Left cardiac atrium (tissue), 4 donors: Measurements from ENCODE around the gene AKAP13. TPM values are rescaled to one million over a fixed set of nuclear protein-coding genes. Genes with fewer than 3 reads are reported as not detected.
"Not testable (repeated sequence)": the region's sequence is repeated elsewhere in the genome, so short reads cannot be mapped to it uniquely, and the experiment has no call there.

ENCODE experiments used
- ATAC-seq, 2 donors: fragments of 200-7000 bp; cut with Tn5 transposase; one replicate each; pipeline ENCODE4 v1.9.1; 2020; ENCODE audit warnings: mild to moderate bottlenecking in 2 of 2, moderate library complexity in 2 of 2
- DNase-seq: peaks from one replicate; pipeline ENCODE4 v3.0.0-alpha.2; 2020
- intact Hi-C, 2 donors: fragments of 100-400 bp; cut with DNase I; formaldehyde crosslinking; loops; one replicate each; pipeline versions ENCODE4 v1.14.1 to v1.15.1; 2022 to 2023
- total RNA-seq, 2 donors: library from RNA; stranded (reverse); fragmentation: NEBNext Ultra II Directional; extraction: Animal tissue kit (Norgen Biotek cat#: 25700); gene quantifications; one replicate each; pipeline ENCODE4 v1.2.1, GENCODE V29; 2021
- donor health status: DM: no; HTN: yes; CAD: no.
- donor health status: DM: no; HTN: yes; CAD: no; lungs with severe emphysema.
- donor health status: DM: yes; HTN: yes; CAD: no.
- donor health status: Dilated cardiomyopathy.

AKAP13 gene
- total RNA-seq, 2 donors from 2014 or later = 217 to 302 TPM

DNA sequence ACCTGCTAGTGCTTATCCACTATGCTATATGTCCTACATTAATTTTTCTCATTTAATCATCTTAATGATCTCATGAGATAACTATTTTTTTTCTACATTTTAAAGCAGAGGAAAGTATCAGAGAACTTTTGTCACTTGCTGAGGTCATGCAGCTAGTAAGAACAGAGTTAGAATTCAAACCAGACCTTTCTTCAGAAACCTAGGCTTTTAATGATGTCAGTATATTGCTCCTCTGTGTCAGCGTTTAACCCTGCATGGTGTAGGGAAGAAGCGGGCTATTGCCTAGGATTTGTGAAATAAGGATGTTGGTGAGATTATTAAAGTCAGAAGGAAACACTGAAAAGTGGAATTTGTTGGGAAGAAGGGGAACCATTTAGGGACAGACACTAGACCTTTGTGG lies 121.2 kb downstream of the AKAP13 start:
- no peak for ATAC-seq
- intact Hi-C loops = loop anchor here in 1 of 2 donors (10.0 kb wide), 1 partner anchor 167 kb away; no protein-coding TSS in a partner anchor
- no peak for DNase-seq

DNA sequence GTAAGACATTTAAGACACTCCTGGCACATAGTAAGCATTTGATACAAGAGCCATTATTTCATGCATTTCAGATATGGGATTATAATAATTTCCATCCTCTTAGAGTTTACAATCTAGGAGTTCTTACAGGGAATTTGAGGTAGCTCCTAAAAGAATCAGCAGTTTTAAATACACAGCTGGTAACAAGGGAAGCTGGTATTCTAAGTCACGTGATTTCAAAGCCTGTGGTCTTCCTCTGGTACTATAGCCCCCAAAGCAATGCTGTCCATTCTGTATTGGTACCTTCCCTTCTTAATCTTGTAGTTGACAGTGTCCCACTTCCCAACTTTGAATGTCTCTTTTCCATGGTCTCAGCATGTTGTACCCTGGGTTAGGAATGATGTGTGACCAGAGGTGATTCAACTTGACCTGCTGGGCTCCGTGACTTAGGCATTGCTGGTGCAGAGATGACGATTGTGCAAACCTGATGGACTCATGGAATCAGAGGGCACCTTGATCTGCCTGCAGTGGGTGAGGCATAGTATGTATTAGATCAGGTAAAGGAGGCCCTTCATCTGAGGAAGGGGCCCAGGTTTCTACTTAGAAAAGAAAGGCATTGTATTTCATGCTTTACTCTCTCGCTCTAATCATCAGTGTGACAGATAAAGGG lies 122.9 kb downstream of the AKAP13 start:
- ATAC-seq (no peak), DNase-seq (no peak)
- intact Hi-C loops = loop anchor here in 1 of 2 donors (10.0 kb wide), 1 partner anchor 168 kb away; no protein-coding TSS in a partner anchor

GRCh38 chr15:85504749-85505676 lies 124.6 kb downstream of the AKAP13 start:
- ATAC-seq (peak; percentile 52 to 56), DNase-seq (peak; percentile 42)
- intact Hi-C loops = loop anchor here in 1 of 2 donors (10.0 kb wide), 1 partner anchor 170 kb away; no protein-coding TSS in a partner anchor

DNA sequence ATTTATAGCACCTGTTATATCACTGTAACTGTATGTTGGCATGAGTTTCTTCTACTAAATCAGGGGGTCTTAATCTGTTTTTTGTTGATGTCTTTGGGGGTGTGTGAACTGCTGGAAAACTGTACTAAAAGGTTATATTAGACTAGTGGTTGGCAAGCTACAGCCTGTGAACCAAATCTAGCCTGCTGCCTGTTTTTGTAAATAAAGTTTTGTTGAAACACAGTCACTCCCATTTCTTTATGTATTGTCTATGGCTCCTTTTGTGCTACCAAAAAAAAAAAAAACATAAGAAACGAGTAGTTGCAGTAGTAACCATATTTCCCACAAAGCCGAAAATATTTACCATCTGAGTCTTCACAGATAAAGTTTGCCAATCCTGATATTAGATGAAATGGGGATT lies 126.7 kb downstream of the AKAP13 start:
- ATAC-seq = no peak

GRCh38 chr15:85509973-85510372 lies 129.6 kb downstream of the AKAP13 start:
- no peak for ATAC-seq
- intact Hi-C loops = loop anchor here in 1 of 2 donors (10.0 kb wide), 1 partner anchor 175 kb away; no protein-coding TSS in a partner anchor

More for the DNA sequence above, 126.7 kb downstream of the AKAP13 start:
- no peak for DNase-seq
- intact Hi-C loops = loop anchor here in 1 of 2 donors (10.0 kb wide), 1 partner anchor 172 kb away; no protein-coding TSS in a partner anchor

DNA sequence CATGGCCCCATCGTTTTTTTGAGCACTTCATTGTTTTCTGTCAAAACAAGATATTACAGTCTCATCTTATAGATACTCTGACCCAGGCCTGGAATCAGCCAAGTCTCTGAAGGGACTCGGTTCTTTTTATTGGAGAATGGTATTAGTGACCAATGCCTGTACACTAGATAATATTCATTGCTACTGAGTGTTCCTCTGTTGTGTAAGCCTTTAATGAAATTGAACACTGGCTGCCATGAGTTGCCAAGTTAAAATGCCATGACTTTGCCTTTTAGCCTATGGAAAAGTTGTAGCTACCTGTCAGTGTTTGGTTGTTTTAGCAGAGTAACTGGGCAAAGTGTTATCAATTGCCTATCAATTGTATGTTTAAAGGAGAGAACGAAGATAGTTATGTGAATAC lies 134.0 kb downstream of the AKAP13 start:
- intact Hi-C loops = no loop called here
- no peak for ATAC-seq
- no peak for DNase-seq

More at GRCh38 chr15:85509973-85510372, 129.6 kb downstream of the AKAP13 start:
- DNase-seq = no peak

- no peak for DNase-seq
- ATAC-seq = no peak
- intact Hi-C loops = no loop called here
Observed at GRCh38 chr15:85515212-85515611, 134.8 kb downstream of the AKAP13 start.

DNA sequence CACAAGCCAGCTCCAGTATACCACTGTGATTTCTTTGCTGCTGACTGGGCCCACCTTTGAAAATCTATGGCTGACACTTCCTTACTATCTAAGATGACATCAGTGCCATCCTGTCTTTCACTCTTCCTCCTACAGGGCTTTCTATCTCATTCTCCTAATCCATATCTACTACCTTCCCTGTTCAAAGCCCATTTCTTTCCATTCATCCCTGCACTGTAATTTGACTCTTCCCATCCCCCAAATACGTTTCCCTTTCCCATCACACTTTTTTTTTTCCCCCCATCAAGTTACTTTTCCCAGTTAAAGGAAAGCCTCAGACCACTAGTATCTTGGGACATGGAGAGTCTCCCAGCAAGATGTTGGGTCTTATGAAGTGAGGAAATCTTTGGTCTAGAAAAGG lies 136.7 kb downstream of the AKAP13 start:
- no peak for DNase-seq
- no peak for ATAC-seq
- intact Hi-C loops = no loop called here

GRCh38 chr15:85518979-85519761 lies 138.8 kb downstream of the AKAP13 start:
- ATAC-seq (peak in 1 of 2 donors; percentile 48), DNase-seq (no peak)
- intact Hi-C loops = no loop called here

DNA sequence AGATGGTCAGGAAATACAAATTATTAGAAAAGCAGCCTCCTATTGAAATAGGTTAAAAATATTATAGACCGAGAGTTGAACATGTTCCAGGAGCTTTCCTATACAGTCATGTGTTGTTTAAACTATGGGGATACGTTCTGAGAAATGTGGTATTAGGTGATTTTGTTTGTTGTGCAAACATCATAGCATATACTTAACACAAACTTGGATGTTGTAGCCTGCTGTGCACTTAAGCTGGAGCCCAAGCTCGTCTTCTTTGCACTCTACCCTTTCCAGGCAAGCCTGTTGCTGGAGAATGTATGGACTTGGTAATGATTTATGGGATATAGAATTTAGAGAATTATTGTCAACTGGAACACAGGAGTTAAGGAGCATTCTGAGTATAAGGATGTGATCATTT lies 140.2 kb downstream of the AKAP13 start:
- ATAC-seq (no peak), DNase-seq (no peak)
- intact Hi-C loops = no loop called here

DNA sequence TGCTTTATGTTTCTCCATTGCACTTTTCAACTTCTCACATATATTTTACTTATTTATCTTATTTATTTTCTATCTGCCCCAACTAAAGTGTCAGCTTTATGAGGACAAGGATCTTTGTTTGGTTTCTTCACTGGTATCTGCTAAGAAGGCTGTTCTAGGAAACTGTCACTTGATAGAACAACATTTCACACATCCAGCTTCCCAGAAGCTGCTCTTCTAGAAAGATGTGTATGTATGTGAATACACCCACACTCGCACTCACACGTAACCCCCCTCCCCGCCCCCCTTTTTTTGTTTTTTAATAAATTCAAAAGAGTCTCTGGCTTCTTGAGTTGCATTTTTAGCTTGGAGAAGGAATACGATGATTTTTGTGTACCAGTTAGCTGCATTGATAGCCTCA lies 143.1 kb downstream of the AKAP13 start:
- no peak for DNase-seq
- no peak for ATAC-seq
- intact Hi-C loops = no loop called here

GRCh38 chr15:85525755-85526154 lies 145.4 kb downstream of the AKAP13 start:
- DNase-seq (no peak), ATAC-seq (no peak)
- intact Hi-C loops = no loop called here

- intact Hi-C loops = no loop called here
- DNase-seq (peak; percentile 29), ATAC-seq (peak; percentile 75 to 83)
Observed at GRCh38 chr15:85527895-85528294, 147.5 kb downstream of the AKAP13 start.

DNA sequence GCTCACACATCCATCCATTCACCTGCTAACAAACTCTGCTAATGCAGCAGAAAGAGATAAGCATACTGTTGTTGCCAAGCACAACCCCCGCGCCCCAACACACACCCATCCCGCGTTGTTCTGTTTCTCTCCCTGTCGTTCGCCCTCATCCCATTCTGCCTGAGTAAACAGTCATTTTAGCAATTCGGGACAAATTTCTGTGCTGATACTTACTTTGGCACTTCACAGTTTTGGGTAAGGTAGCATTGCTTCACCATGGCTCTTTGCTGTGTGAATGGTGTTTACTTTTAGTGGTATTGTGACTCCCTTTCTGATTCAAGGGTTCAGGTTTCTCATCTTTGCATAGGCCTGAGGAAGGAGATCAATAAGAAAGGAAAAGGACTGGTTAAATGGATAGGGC lies 149.7 kb downstream of the AKAP13 start:
- ATAC-seq (no peak), DNase-seq (no peak)
- intact Hi-C loops = loop anchor here in 1 of 2 donors (5.0 kb wide), 1 partner anchor 37 kb away; no protein-coding TSS in a partner anchor

DNA sequence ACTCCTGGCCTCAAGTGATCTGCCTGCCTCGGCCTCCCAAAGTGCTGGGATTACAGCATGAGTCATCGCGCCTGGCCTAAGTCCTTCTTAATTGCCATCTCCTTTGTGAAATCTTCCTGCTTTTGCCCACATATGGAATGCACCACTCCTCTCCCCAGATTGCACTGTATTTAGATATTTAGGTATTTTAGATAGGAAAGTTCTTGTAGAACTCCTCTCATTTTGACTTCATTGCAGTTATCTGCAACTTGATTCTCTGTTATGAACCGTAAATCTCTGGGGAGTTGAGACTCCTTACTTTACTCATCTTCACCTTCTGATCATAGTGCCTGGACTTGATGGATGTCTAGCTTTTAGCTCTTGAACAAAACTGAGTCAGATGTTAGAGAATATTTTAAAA lies 150.7 kb downstream of the AKAP13 start:
- intact Hi-C loops = loop anchor here in 1 of 2 donors (5.0 kb wide), 1 partner anchor 36 kb away; no protein-coding TSS in a partner anchor
- DNase-seq = no peak
- ATAC-seq = peak in 1 of 2 donors; percentile 26

DNA sequence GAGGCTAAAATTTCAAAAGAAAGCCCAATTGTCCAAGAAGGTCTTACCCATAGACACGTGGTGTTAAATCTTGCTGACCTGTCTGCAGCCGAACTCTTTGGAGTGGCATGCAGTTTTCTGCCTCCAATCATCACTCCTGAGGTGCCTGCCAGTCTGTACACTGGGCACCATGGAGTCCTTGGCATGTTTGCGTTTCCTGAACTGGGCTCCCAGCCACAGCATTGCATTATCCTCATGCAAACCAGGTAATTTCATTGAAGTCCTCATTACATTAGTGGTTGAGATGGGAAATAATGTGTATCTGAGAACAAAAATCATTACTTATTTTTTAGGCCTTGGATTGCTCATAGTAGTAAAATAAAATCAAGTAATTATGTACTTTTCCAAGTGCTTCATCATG lies 152.3 kb downstream of the AKAP13 start:
- intact Hi-C loops = loop anchor here in 1 of 2 donors (5.0 kb wide), 1 partner anchor 35 kb away; no protein-coding TSS in a partner anchor
- ATAC-seq (peak; percentile 41 to 62), DNase-seq (no peak)

GRCh38 chr15:85534031-85534430 lies 153.6 kb downstream of the AKAP13 start:
- peak in 1 of 2 donors; percentile 47 for ATAC-seq
- no peak for DNase-seq
- intact Hi-C loops = loop anchor here in 1 of 2 donors (5.0 kb wide), 1 partner anchor 33 kb away; no protein-coding TSS in a partner anchor

- intact Hi-C loops = loop anchor here in 1 of 2 donors (5.0 kb wide), 1 partner anchor 42 kb away; no protein-coding TSS in a partner anchor
- DNase-seq = not testable (repeated sequence)
- peak in 1 of 2 donors; percentile 28 for ATAC-seq
Observed at GRCh38 chr15:85535533-85536330, 155.3 kb downstream of the AKAP13 start.
